DMS 273 (cell line): Measurements from ENCODE around the gene KRT16.
"Not testable (repeated sequence)": the region's sequence is repeated elsewhere in the genome, so short reads cannot be mapped to it uniquely, and the experiment has no call there.

Source experiments
- DNase-seq: peaks from one replicate; lab custom pipeline; 2025; ENCODE audit not compliant: unreplicated experiment; lab: John Stamatoyannopoulos, UW

KRT16 gene

GRCh38 chr17:41584331-41584927, 28.1 kb downstream of the KRT16 start:
- DNase-seq: not testable (repeated sequence)

- DNase-seq: peak; percentile 66
These were observed 29.1 kb downstream of the KRT16 start for GRCh38 chr17:41583137-41584127.

GRCh38 chr17:41582061-41582968, 30.3 kb downstream of the KRT16 start:
- not testable (repeated sequence) for DNase-seq

- DNase-seq: no peak
These were observed 31.1 kb downstream of the KRT16 start for GRCh38 chr17:41581366-41582060.

GRCh38 chr17:41580687-41581365, 31.7 kb downstream of the KRT16 start:
- no peak for DNase-seq

- no peak for DNase-seq
These were observed 32.4 kb downstream of the KRT16 start for GRCh38 chr17:41580244-41580575.

- DNase-seq: peak; percentile 90
These were observed 32.9 kb downstream of the KRT16 start for GRCh38 chr17:41579484-41580243.

GRCh38 chr17:41578971-41579370, 33.6 kb downstream of the KRT16 start:
- no peak for DNase-seq

GRCh38 chr17:41578538-41578937, 34.0 kb downstream of the KRT16 start:
- no peak for DNase-seq

- DNase-seq: not testable (repeated sequence)
These were observed 35.8 kb downstream of the KRT16 start for GRCh38 chr17:41576740-41577139.

- DNase-seq: peak; percentile 50
These were observed 37.2 kb downstream of the KRT16 start for GRCh38 chr17:41575336-41575735.

GRCh38 chr17:41571561-41572434, 40.8 kb downstream of the KRT16 start, which contains the start of gene KRT9:
TSS of gene KRT9 (minus strand) at chr17:41572059. CDS start at chr17:41571992, 67 bp downstream.
- no peak for DNase-seq

GRCh38 chr17:41567317-41567716, 45.2 kb downstream of the KRT16 start:
- DNase-seq: no peak

- DNase-seq: no peak
These were observed 47.2 kb downstream of the KRT16 start for GRCh38 chr17:41565338-41565737.

- no peak for DNase-seq
These were observed 48.9 kb downstream of the KRT16 start for GRCh38 chr17:41563607-41564170.

GRCh38 chr17:41561554-41561953, 51.0 kb downstream of the KRT16 start:
- no peak for DNase-seq
